Activated CD4-positive, alpha-beta T cell treated with anti-CD3 and anti-CD28 coated beads, Interleukin-2, Interleukin-6, amounts not matched to agents 100 ng/mL and 50 ng/mL, durations not matched to agents 16 hours and 8 hours (primary cell): ENCODE data around the gene AKAP6.
A peak's percentile ranks its signal among the peaks of the same experiment; 100 is the strongest.

Experiments
- DNase-seq: peaks from one replicate; pipeline ENCODE4 v3.0.0-alpha.2; 2020

AKAP6 gene

DNA sequence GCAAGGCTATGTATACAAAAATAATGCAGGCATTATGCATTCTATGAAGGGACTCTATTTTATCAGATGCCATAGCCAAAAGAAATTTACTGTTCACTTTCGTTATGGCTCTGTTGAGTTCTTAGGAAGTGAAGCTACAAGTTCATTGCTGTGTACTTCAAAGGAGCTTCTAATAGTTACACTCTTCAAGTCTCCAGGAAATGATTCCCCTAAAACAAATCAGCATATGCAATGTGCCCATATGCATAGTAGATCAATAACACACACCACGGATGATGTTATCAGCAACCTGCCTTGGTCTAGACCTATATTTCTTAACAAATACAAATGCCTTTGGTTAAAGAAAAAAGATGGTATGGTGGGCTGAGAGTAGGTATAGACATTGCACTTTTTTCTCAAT is 83.4 kb downstream of the AKAP6 start:
- DNase-seq = no peak

DNA sequence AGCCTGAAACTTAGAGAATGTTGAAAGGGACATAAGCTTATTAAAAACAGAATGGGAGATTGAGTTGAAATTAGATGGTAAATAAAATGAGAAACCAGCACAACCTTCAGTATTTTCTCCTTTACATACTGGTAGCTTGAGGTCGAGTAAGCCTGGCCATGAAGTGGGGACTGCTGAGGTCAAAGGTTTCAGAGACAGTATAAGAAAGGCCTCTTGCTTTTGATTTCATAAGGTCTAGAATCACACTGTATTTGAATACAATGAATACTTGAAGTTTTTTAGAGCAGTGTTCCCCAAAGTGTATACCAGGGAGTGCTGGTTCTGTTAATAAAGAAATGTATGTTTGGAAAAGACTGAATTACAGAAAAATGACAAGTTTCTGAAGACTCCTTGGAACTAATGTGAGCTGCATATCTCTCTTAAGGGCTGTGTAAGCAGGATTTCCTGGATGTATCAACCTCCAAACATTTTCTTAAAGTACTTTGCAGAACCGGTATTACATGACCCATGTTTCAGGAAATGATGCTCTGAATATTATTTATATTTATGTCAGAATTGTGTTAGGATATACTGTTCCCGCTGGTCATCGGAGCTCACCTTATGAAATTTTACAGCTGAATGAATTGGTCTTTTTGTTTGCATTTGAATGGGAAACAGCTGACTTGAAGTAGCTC is 85.0 kb downstream of the AKAP6 start:
- DNase-seq = no peak

DNA sequence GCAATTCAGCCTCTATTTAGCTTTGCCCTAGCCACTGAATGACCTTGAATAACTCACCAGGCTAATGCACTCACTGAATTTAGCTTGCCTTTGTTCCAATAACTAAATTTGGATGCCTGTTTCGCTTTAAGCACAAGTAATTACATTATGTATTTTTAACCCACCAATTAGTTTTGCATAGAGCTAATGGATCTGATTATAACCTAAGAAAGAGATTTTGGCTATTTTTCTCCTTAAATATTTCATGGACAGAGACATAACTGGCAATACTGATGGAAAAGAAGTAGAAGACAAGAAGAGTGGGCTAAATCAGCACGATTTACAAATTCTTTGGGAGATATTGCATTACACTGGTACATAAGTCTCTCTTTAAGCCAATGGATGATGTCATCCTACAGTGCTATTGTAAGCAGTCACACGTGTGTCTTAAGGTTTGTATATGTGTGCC is 85.7 kb downstream of the AKAP6 start:
- DNase-seq = no peak

DNA sequence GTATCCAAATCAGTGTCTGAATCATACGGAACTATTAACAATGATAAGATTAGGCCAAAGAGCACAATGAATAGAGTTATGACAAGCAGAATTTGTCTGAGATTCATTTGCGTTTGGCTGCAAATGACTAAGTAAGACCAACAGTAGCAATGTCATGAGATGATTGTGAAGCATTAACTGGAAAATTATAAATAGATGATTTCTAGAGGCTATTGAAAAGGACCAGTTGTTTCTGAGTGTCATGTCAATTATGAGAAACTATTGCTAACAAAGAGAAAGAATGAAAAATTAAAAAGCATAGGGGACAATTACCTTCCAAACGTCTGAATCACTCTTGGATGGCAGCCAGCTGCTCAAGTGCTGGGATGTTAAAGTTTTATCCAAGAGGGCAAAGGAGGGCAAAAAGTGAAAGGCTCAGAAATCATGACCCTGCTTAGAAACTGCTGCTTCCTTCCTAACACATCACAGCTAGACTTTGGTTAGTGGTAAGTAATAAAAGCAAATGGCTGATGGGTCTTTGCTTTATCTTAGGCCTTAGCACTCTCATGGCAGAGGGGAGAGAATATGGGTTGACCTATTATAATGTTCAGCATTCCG is 89.0 kb downstream of the AKAP6 start:
- no peak for DNase-seq

DNA sequence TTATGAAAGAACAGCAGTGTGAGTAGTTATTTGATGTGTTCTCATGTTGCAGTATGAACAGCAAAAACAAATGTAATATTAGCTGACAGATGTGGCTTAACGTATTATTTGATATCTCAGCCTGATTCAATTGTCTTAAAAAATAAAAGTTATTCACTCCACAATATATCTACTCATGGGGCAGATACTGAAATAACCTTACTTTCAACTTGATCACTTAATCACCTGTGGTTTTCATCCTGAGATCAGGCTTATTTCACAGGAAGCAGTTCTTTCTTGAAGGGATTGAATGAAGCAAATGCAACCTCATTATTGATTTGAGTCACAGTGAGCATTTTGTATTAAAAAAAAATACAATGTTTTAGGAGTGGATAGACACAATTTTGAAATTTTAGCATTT is 90.3 kb downstream of the AKAP6 start:
- no peak for DNase-seq

DNA sequence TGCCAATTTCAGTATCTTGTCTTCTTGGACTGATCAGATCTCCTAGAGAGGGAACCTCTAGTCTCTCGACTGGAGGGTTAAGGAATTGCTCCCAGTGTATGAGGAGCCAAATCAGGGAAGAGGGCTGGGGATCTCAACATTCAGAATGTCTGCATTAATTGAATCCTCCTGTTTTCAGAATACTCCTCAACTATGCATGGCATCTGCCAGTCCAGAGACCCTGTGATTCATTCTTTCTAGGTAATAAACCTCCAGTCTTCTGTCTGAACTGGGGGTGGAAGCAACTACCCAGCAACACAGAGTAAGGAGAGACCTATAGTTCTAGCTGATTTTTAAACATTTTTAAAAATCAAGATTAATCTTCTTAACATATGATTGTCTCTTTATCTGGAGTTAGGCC is 92.7 kb downstream of the AKAP6 start:
- no peak for DNase-seq

DNA sequence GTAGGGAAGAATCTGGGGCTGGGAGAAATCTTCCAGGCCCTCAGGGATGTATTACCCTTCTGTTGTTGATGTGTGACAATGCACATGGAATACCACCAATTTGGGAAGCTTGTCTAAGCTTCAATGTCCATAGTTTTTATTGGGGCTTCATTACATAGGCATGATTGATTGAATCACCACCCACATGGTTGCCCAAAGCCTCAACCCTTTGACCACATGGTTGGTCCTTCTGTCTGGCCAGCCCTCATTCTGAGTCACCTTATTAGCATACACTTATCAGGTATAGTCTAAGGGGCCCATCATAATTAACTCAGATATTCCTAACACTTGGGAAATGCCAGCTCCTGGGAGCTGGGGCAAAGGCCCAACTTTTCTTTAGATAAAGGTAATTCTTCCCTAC is 93.3 kb downstream of the AKAP6 start:
- no peak for DNase-seq

DNA sequence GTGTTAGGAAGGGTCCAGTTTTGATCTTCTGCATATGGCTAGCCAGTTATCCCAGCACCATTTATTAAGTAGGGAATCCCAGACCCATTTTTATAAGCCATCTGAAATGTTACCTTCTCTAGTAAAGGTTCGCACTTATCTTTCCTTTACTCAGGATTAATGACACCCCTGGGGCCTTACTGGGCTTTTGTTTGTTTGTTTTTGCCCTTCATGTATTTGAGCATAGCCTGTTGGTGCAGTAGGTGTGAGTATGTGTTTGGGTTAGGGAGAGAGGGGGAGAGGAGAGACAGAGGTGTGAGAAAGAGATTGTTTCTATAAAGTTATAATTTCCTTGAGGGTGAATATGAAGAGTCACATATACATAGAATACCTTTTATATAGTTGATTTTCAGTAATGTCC is 96.9 kb downstream of the AKAP6 start:
- DNase-seq = no peak

DNA sequence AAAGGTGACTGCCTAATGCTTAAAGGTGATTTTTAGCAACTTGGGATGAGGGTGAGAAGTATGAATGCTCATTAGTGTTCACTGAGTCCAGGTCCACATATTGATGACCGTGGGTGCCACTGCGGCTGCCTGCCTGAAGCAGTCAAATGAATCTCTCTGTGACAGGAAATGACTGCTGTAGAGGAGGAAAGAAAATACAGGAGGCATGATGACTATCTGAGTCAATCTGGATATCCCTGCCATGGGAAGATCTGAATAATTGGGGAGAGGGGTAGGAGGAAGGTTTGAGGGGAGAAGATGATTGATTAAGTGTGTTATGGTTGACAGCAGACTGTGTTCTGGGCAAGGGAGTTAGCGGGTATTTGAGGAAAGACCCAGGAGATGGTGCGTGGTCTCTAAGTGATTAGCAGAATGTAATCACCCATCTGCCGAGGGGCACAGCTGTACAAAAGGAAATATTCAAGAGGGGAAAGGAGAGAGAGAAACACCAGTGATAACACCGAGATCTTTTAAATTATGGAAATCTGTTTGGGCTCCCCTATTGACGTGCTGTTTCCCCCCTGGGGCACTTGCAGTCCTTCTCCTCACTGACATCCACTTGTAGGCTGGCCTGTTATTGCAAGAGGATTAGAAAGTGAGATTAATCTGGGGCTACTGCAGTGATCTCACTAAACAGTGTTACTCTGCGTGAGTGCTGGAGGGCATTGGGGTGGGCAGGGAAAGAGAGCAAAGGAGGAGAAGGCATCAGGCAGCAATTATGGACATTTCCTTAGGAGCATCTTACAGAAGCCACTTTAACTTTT is 97.7 kb downstream of the AKAP6 start:
- DNase-seq = no peak

DNA sequence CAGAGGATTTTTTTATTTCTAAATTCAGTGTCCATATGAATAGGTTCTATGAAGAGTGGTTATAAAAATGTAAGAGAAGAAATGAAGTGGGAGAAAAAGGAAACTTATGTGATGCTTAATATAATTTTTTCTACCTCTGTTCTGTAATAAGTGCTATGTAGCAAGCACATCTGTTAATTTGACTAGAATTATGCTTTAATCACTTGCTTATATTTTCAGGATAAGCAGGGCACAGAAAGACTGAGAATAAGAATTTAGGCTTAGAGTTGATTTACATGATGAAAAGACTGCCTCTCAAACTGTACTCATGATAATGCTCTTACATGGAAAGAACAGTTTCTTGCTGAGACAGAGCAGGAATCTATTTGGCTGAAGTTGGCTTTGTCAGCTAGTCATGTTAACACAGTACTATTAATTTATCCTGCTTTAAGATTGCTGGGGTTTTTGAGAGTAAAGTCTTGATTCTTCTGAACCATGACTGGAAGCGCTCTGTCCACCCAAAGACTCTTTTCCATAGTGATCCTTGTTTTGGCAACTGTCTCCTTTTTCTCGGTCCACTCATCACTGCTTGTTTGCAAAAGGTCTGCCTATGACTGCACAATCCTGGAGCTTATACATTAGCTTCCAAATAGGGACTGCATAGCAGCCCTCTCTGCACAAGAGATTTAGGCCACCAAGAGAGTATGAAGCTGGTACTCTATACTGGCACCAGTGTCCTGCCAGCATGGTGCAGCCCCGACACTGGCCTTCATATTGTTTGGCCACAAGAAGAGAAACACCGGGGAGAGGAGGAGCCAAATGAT is 98.8 kb downstream of the AKAP6 start:
- no peak for DNase-seq

DNA sequence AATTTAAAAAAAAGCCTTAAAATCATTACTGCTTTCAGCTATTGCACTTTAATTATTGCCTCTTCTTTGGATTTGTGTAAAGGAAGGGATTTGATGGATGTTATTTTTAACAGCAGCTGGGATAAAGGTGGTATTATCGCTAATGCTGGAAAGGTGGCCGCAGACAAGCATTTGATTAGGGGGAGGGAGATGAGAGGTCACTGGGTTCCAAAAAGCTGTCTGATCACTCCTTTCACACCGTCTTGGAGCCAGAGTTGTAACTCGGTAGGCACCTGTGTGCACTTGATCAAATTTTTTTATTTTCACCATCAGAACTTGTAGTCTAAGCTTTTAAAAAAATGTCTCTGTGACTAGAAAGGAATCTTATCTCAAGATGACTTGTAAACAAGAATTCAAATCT is 99.8 kb downstream of the AKAP6 start:
- DNase-seq = no peak

DNA sequence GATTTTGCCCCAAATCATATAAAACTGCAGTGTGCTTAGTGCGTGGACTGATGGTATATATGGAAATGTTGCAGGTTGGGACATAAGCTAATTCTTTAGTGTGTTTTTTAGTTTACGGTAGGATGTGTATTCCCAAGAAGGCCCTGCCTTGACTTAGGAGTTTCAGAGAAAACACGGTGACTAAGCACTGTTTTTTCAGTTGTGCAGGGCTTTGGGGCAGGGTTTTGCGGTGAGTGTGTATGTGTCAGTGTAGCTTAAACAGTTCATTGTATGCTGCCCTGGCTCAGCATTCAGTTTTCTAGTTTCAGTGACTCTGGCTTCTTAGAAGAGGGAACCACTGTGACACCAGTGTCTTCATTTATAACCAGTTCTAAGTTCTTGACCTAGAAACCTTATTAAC is 101.2 kb downstream of the AKAP6 start:
- DNase-seq = peak; percentile 3

DNA sequence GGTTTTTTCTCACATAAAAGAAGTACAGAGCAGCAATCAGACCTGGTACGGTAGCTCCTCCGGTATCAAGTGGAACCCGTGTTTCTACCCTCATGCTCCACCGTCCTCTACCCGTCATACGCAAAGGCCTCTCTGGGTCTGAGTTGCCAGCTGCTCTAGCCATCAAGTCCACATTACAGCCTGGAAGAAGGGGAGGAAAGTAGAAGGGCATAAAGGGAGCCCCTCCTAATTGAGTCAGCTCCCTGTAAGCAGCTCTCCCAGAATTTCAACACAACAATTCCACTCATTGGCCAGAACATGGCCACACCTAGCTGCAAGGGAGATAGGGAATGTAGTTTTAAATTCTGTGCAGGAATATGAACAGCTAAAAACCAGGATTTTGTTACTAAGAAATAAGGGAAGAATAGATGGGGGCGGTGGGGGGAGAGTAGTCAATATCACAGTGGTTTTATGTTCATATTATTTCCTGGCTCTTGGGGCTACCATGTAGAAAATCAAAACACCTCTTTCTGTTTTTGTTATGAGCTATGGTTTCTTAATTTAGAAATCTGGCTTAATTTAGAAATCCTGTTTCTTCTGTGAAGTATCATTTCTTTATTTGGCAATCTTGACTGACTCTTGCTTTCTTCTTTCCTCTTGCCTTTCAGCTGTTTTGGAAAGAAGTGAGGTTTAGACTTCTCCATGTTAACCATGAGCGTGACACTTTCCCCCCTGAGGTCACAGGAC is 103.9 kb downstream of the AKAP6 start:
- no peak for DNase-seq

DNA sequence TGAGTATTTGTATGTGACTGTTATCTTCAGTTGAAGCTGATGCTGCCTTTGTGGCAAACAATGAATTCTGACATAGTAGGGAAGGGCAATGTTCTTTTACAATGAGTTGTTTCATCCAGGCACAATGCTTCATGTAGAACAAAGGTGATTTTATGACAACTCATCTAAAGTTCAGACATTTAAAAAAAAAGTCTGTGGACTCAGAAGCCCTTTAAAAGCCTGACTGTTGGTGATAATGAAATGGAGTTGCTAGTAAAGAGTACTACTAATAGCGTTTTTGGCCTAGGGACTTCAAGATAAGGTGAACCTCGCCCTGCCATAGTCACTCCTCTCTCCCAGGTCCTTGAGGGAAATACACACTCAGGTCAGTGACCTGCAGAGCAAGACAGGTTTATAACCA is 105.1 kb downstream of the AKAP6 start:
- DNase-seq = no peak

DNA sequence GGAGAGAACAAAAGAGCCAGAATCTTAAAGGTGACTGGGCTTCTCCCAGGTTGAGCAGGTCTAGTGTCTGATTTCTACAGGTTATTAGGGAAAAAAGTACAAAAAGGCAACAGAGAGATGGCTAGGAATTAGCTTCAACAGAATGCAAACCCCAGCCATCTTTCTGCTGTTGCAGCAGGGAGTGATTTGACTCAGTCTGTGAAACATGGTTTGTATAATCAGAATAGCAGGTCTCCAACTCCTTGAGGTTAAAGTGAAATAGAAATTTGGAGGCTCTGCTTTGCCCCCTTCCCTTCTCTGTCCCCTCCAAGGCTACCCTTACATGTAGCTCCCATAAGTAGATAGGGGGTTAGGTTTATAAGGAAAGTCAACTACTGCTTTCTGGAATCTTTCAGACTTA is 105.8 kb downstream of the AKAP6 start:
- DNase-seq = no peak

DNA sequence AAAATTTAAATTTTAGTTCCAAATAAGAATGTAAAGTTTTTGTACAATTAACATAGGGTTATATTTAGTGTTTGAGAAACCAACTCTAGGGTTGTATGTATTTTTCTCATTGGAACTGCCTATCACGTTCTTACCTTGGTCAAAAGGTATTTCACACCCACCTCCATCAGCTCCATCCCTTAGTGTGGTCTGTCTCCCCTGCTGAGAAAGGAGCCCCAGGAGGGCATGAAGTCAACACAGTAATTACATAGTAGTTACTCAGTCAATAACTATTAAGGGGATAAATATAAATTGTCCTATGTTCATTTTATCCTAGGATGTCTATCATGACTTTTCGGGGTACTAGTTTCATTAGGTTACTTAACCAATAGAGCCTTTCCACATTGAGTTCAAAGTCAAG is 106.3 kb downstream of the AKAP6 start:
- DNase-seq = no peak

DNA sequence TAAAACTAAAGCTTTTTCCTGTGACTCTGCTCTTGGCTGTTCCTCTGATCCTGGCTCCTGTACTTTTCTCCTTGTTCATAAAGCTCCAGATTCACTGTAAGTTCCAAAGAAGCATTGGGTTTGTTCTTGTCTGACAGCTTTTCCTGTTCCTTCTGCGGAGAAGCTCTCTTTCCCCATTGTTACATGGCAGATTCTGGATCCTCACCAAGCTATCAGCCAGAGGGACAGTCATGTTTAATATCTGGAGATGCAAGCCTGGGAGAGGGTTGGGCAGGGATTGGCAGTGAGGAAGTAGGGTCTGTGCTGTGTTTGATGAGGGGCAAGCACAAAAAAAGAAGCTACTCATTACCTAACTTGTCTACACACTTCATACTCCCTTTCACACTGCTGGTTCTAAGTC is 107.9 kb downstream of the AKAP6 start:
- no peak for DNase-seq

DNA sequence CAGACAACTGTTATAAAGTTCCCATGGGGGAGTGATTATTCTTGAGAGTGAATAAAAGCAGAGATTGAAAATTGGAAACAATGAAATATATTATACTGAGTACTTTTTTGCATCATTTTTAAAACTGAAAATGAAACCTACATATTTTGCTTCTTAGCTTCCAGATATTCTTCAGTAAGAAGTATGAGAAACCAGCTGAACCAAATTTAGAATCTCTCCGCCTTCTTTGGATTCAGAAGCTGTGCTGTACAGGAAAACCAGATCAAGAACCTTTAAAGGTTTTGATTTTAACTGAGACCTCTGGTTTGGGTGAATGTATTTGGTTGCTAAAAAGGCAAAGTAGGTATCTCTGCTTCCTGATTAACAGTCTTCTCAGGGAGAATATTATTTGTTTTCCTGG is 109.4 kb downstream of the AKAP6 start:
- DNase-seq = no peak

DNA sequence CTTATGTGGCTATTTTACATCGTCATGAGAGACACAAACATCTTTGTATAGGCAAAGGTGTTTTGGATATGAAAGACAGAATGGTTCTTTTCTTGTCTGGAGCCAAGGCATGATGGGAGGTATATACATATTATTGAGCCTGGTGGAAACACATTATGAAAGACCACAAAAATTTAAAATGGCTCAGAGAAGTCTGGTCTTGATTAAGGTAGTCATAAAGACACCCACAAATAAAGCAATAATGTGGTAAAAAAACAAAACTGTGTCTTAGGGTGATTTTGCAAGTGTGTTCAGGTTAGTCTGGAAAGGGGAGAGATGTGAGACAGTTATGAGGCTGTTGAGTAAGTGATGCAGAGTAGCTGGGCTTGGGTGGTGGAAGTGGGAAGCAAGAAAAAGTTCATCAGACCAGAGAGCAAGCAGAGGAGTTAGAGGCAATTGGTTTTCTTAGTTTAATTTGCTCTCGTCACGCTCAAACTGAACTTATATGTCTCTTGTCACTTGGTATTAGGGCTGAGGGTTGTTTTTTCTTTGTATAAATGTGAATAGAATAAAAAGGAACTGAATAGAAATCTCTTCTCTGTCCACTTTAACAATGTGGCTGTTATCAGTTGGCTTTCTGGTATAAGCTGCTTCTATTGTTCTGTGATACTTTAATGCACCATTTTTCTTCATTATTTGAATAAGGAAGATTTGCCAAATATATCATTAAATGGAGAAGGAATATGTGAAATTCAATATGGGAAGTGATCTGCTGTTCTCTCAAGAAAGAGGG is 115.0 kb downstream of the AKAP6 start:
- no peak for DNase-seq

DNA sequence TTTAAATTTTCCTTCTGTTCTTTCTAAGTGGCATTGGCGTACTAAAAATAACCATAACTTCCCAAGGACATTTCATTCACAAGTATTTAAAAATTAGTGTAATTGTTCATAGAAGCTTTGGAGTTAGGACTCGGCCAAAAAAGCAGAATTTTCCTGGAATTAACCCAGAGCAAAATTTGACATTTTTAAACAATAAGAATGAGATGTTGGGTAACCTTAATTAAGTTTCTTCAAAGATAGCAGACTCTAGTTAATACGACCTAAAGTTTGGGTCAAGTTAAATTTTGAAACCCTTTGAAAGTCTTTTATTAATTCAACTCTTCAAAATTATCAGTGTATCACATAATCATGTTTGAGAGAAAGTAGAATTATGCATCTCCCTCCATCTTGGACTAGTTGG is 118.3 kb downstream of the AKAP6 start:
- DNase-seq = no peak

DNA sequence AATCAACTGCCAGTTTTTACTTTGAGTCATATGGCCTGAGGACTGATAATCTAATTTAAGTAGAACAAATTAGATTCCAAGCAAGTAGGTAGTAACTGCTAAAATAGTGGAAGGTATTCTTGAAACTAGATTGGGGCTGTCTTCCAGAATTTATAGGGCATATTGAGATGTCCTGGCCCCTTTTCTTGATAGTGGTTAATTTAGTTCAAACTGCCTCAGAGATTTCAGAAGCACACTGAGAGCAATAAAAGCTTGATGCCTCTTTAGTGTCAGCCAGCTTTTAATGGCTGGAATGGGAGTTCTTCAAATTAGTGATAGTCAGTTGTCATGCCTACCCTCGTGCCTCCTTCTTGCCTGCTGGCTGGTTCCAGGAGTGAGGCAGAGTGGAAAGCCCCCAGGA is 120.5 kb downstream of the AKAP6 start:
- DNase-seq = no peak
